ENCODE data around the gene LPP. TPM values are rescaled to one million over a fixed set of nuclear protein-coding genes. Genes with fewer than 3 reads are reported as not detected.

Gene LPP
- total and polyA plus RNA-seq, 2 of the 13 experiments (the other 11 are each of a cell fraction or from before 2014, with no cell fraction given), result 19.2 to 29.9 TPM

DNA sequence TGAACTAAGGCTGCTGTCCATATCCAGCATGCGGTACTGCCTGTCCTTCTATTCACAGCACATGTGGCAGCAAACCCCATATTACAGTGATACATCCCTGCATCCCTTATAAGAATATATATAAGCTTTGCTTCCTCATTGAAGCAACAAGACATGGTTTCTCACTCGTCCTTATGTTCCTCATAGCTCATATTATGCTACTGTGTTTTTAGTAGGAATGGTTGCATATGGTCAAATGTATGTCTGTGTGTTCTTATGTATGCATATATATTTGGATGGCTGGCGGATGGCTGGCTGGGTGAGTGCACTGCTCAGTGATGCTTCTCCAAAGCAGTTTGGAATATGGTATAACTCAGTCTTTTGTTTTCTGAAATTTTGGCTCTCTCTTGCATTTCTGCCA is 254.9 kb downstream of the LPP start:
- Histone ChIP-seq H3K36me3 (replicated peaks in 1 of 2; ENCODE audit: control insufficient read depth in 1 of 2, insufficient read depth in 2 of 2, low read length in 2 of 2) (peaks cover 9 to 27% of the 10 kb centered on the region in 2 experiments), H3K27me3 (ENCODE audit: control insufficient read depth in 1 of 2, insufficient read depth in 2 of 2, low read length in 2 of 2) (no peaks in the 10 kb centered on the region; a peak in 1 of 5 replicates), H4K20me1 (ENCODE audit: insufficient read depth, low read length) (no peaks in the 10 kb centered on the region), H3K4me2 (ENCODE audit: low read depth, low read length) (no peak overlapping the region), H3K27ac (ENCODE audit: extremely low read length, insufficient read depth, low read length) (no peak overlapping the region), H3K9me3 (ENCODE audit: low read length) (no peaks in the 10 kb centered on the region), H2AFZ (ENCODE audit: low read length) (no peak overlapping the region), H3K4me3 (replicated peaks in 1 of 3; ENCODE audit: insufficient read depth in 1 of 3, low read depth in 2 of 3, low read length in 3 of 3) (no peak overlapping the region), H3K79me2 (ENCODE audit: insufficient read depth, low read length) (peaks cover 2% of the 10 kb centered on the region), H3K4me1 (ENCODE audit: insufficient read depth, low read length) (no peaks in the 10 kb centered on the region), H3K9ac (ENCODE audit: insufficient read depth, low read depth, low read length) (no peak overlapping the region)
- no TSS peak for BruUV-seq (replicated peaks)
- ATAC-seq (no peak), FAIRE-seq (no peak), DNase-seq (ENCODE audit: low spot score) (no peak)
- WGBS (ENCODE audit: low lambda C conversion rate), result 94% methylated on average over 3 of the region's 3 CpGs
- CTCF ChIA-PET (ENCODE audit: low intra/inter-chr PET ratio, low total read pairs), result no interaction called here
- TF ChIP-seq, protein P1, sequence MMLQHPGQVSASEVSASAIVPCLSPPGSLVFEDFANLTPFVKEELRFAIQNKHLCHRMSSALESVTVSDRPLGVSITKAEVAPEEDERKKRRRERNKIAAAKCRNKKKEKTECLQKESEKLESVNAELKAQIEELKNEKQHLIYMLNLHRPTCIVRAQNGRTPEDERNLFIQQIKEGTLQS (CRISPR knock-in tag; IDR thresholded peaks at IDR 0.05), result no peak
- TF ChIP-seq, protein P2, sequence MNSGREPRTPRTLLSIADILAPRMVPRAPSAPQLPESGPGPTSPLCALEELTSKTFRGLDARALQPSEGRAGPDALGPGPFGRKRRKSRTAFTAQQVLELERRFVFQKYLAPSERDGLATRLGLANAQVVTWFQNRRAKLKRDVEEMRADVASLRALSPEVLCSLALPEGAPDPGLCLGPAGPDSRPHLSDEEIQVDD (CRISPR knock-in tag; IDR thresholded peaks at IDR 0.05; ENCODE audit: borderline replicate concordance), result no peak
- TF ChIP-seq CBX5 (CRISPR knock-in tag; IDR thresholded peaks at IDR 0.05; ENCODE audit: borderline replicate concordance), result no peak
- TF ChIP-seq, protein P3, sequence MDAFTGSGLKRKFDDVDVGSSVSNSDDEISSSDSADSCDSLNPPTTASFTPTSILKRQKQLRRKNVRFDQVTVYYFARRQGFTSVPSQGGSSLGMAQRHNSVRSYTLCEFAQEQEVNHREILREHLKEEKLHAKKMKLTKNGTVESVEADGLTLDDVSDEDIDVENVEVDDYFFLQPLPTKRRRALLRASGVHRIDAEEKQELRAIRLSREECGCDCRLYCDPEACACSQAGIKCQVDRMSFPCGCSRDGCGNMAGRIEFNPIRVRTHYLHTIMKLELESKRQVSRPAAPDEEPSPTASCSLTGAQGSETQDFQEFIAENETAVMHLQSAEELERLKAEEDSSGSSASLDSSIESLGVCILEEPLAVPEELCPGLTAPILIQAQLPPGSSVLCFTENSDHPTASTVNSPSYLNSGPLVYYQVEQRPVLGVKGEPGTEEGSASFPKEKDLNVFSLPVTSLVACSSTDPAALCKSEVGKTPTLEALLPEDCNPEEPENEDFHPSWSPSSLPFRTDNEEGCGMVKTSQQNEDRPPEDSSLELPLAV (CRISPR knock-in tag; conservative IDR thresholded peaks at IDR 0.05; ENCODE audit: low read depth), result no peak
- TF ChIP-seq REL (CRISPR knock-in tag; conservative IDR thresholded peaks at IDR 0.05), result no peak
- TF ChIP-seq, protein P4, sequence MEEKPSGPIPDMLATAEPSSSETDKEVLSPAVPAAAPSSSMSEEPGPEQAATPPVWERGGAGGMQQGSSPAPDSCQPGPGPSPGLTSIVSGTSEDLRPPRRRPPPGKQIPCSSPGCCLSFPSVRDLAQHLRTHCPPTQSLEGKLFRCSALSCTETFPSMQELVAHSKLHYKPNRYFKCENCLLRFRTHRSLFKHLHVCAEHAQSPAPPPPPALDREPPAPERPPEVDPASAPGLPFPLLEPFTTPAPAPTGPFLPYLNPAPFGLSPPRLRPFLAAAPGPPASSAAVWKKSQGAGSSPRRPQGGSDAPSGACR (CRISPR knock-in tag; IDR thresholded peaks at IDR 0.05), result no peak
- TF ChIP-seq, protein P5, sequence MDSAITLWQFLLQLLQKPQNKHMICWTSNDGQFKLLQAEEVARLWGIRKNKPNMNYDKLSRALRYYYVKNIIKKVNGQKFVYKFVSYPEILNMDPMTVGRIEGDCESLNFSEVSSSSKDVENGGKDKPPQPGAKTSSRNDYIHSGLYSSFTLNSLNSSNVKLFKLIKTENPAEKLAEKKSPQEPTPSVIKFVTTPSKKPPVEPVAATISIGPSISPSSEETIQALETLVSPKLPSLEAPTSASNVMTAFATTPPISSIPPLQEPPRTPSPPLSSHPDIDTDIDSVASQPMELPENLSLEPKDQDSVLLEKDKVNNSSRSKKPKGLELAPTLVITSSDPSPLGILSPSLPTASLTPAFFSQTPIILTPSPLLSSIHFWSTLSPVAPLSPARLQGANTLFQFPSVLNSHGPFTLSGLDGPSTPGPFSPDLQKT (CRISPR knock-in tag; IDR thresholded peaks at IDR 0.05; ENCODE audit: borderline replicate concordance), result no peak
- TF ChIP-seq ISX (CRISPR knock-in tag; conservative IDR thresholded peaks at IDR 0.05), result no peak
- no peak for TF ChIP-seq BHLHE40 (IDR thresholded peaks at IDR 0.05; ENCODE audit: low read length)
- TF ChIP-seq ZMYM3 (CRISPR knock-in tag; IDR thresholded peaks at IDR 0.05), result no peak
- TF ChIP-seq, protein P6, sequence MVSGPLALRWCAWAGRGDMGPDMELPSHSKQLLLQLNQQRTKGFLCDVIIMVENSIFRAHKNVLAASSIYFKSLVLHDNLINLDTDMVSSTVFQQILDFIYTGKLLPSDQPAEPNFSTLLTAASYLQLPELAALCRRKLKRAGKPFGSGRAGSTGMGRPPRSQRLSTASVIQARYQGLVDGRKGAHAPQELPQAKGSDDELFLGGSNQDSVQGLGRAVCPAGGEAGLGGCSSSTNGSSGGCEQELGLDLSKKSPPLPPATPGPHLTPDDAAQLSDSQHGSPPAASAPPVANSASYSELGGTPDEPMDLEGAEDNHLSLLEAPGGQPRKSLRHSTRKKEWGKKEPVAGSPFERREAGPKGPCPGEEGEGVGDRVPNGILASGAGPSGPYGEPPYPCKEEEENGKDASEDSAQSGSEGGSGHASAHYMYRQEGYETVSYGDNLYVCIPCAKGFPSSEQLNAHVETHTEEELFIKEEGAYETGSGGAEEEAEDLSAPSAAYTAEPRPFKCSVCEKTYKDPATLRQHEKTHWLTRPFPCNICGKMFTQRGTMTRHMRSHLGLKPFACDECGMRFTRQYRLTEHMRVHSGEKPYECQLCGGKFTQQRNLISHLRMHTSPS (CRISPR knock-in tag; IDR thresholded peaks at IDR 0.05; ENCODE audit: low read depth), result no peak
- TF ChIP-seq, protein P7, sequence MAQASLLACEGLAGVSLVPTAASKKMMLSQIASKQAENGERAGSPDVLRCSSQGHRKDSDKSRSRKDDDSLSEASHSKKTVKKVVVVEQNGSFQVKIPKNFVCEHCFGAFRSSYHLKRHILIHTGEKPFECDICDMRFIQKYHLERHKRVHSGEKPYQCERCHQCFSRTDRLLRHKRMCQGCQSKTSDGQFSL (CRISPR knock-in tag; IDR thresholded peaks at IDR 0.05), result no peak
- POLR2A ChIA-PET, result no interaction called here
- in situ Hi-C loops (cut with HindIII; ENCODE audit: extremely low pct_ligation_motif_present, low pct_unique_long_range_greater_than_20kb), result loop anchor here (25.0 kb wide), 1 partner anchor 672 kb away; the partner anchor contains the start of gene BCL6
- intact Hi-C loops (cut with micrococcal nuclease; ENCODE audit: unreplicated experiment), result no loop called here
